Adrenal gland (tissue), 12 donors: ENCODE results near the gene NEURL4. TPM values are rescaled to one million over a fixed set of nuclear protein-coding genes. Genes with fewer than 3 reads are reported as not detected.

Experiments
- DNase-seq, 7 donors: peaks; one replicate each; pipeline ENCODE4 v3.0.0-alpha.2; 2019 to 2020
- H3K27ac ChIP-seq, 5 donors: fragments of 200-600 bp; sonication (generic) in 4 of 5; 1 replicate in 3 of 5; 2 replicates in 2 of 5; pipeline versions ENCODE4 v1.5.1 to v1.8.0; 2016 to 2020; ENCODE audit warnings: mild to moderate bottlenecking in 1 of 5
- H3K27me3 ChIP-seq: fragments of 200-600 bp; 2 replicates; pipeline ENCODE4 v1.8.0; 2021
- H3K36me3 ChIP-seq, 2 donors: fragments of 200-600 bp; replicated peaks in 1 of 2; 1 replicate in 1 of 2; 2 replicates in 1 of 2; pipeline versions ENCODE4 v1.5.1 to v1.8.0; 2018 to 2022
- H3K4me1 ChIP-seq, 2 donors: fragments of 200-600 bp; replicated peaks in 1 of 2; 1 replicate in 1 of 2; 2 replicates in 1 of 2; pipeline versions ENCODE4 v1.5.1 to v1.8.0; 2018 to 2021
- H3K4me3 ChIP-seq, 4 donors: fragments of 200-600 bp; sonication (generic) in 3 of 4; one replicate each; pipeline ENCODE4 v1.5.1; 2016 to 2018
- H3K9me3 ChIP-seq, 3 donors: fragments of 200-600 bp; sonication (generic) in 1 of 3; replicated peaks in 1 of 3; 1 replicate in 2 of 3; 2 replicates in 1 of 3; pipeline versions ENCODE4 v1.5.1 to v1.8.0; 2016 to 2021
- POLR2A ChIP-seq, 2 donors: fragments of 450-650 bp; IDR thresholded peaks; one replicate each; pipeline ENCODE4 v1.6.1; 2017; ENCODE audit warnings: antibody characterized with exemption in 2 of 2, mild to moderate bottlenecking in 2 of 2, moderate library complexity in 1 of 2
- WGBS, 4 donors: extraction: QIAGEN DNeasy Blood & Tissue Kit in 2 of 4; methylation state at CpG; one replicate each; pipeline versions ENCODE4 v1.1.5 to v1.1.7; 2013 to 2017; 5-methylcytosine and 5-hydroxymethylcytosine counted together
- intact Hi-C, 2 donors: fragments of 100-400 bp; cut with DNase I; formaldehyde crosslinking; loops; one replicate each; pipeline versions ENCODE4 v1.14.1 to v1.15.0; 2022 to 2023
- polyA plus RNA-seq, 3 donors: library from polyadenylated mRNA; stranded (reverse); fragments of 200-250 nt in 2 of 3; fragments of 350-450 nt in 1 of 3; fragmentation: Illumina TruSeq in 1 of 3; extraction: RNeasy Lipid Tissue Mini Kit (QIAGEN cat#74804) in 1 of 3; gene quantifications; one replicate each; pipeline ENCODE4 v1.2.3, GENCODE V29; 2013 to 2014
- total RNA-seq, 9 donors: library from RNA; depleted of rRNA in 4 of 9; stranded (reverse); fragments of >200 nt in 4 of 9; fragments of 120-200 nt in 1 of 9; fragmentation: NEBNext Ultra II Directional in 1 of 9; extraction: Animal tissue kit (Norgen Biotek cat#: 25700) in 1 of 9; gene quantifications; one replicate each; pipeline versions ENCODE4 v1.1.0 to v1.2.4, GENCODE V29; 2013 to 2023
- TF ChIP-seq, protein P1 (sequence below), 6 experiments: fragments of 450-650 bp in 4 of 6; fragments of 200-600 bp in 2 of 6; sonication (generic) in 1 of 6; IDR thresholded peaks; 1 replicate in 5 of 6; 2 replicates in 1 of 6; pipeline versions ENCODE4 v1.5.1 to v1.8.0; 2016 to 2021; ENCODE audit warnings: antibody characterized with exemption in 6 of 6, mild to moderate bottlenecking in 2 of 6, moderate library complexity in 1 of 6
- donor health status: healthy with polysubstance abuse.
- donor health status: Bipolar disorder and iron deficiency.
- donor health status: DM: yes; HTN: yes; CAD: no.
- donor health status: DM: no; HTN: no; CAD: no.
- donor health status: DM: no; HTN: no; CAD: no.
- donor health status: DM: yes; HTN: yes; CAD: no.

NEURL4 gene
- total and polyA plus RNA-seq, 12 donors: 8.7 to 111 (median 25.9) TPM

DNA sequence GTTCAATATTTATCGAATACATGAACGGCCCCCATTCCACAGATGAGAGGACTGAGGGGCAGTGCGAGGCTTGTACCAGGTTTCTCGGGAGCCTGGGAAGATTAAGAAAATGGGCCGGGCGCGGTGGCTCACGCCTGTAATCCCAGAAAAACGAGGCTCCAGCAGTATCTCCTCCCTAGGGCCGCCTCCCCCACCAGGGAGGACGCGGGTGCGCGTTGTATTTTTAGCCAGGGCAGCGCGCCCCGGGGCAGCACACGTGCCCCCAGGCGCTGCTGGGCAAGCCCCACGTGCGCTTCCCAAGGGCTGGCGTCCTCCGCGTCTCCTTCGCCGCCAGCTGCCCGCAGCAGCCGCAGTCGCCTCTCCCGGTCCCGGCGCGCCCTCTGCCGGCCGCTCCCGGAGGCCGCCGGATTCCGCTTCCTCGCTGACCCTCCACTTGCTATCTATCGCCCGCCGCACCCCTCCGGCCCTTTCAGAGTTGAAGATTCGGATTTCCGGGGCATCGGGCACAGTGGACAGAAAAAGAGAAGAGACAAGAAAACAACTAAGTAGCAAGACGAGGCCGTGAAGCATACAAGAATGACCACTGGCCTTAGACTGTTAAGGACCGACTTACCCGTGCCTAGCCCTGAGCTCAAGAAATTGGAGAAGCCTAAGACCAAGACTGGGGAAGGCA lies 32.8 kb downstream of the NEURL4 start:
- peak in 1 of 2 donors; percentile 9 for TF ChIP-seq POLR2A (IDR thresholded peaks at IDR 0.05)
- TF ChIP-seq, protein P1, sequence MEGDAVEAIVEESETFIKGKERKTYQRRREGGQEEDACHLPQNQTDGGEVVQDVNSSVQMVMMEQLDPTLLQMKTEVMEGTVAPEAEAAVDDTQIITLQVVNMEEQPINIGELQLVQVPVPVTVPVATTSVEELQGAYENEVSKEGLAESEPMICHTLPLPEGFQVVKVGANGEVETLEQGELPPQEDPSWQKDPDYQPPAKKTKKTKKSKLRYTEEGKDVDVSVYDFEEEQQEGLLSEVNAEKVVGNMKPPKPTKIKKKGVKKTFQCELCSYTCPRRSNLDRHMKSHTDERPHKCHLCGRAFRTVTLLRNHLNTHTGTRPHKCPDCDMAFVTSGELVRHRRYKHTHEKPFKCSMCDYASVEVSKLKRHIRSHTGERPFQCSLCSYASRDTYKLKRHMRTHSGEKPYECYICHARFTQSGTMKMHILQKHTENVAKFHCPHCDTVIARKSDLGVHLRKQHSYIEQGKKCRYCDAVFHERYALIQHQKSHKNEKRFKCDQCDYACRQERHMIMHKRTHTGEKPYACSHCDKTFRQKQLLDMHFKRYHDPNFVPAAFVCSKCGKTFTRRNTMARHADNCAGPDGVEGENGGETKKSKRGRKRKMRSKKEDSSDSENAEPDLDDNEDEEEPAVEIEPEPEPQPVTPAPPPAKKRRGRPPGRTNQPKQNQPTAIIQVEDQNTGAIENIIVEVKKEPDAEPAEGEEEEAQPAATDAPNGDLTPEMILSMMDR (IDR thresholded peaks at IDR 0.05): peak; percentile 71 to 98 (median 90)
- Histone ChIP-seq H3K9me3 (no peaks in the 10 kb centered on the region), H3K27me3 (peaks cover 10% of the 10 kb centered on the region), H3K4me1 (peaks cover 12 to 28% of the 10 kb centered on the region in 2 donors), H3K27ac (no peak overlapping the region), H3K4me3 (no peak overlapping the region), H3K36me3 (no peaks in the 10 kb centered on the region)
- WGBS, 4 donors: 3 to 14% (median 3%) methylated on average over 23 to 51 of the region's 51 CpGs
- peak; percentile 84 to 89 (median 87) for DNase-seq
- intact Hi-C loops: loop anchor here in 1 of 2 donors (2.0 to 10.0 kb wide), 2 partner anchors 16 to 242 kb away; partner anchors contain the start of gene SLC2A4

DNA sequence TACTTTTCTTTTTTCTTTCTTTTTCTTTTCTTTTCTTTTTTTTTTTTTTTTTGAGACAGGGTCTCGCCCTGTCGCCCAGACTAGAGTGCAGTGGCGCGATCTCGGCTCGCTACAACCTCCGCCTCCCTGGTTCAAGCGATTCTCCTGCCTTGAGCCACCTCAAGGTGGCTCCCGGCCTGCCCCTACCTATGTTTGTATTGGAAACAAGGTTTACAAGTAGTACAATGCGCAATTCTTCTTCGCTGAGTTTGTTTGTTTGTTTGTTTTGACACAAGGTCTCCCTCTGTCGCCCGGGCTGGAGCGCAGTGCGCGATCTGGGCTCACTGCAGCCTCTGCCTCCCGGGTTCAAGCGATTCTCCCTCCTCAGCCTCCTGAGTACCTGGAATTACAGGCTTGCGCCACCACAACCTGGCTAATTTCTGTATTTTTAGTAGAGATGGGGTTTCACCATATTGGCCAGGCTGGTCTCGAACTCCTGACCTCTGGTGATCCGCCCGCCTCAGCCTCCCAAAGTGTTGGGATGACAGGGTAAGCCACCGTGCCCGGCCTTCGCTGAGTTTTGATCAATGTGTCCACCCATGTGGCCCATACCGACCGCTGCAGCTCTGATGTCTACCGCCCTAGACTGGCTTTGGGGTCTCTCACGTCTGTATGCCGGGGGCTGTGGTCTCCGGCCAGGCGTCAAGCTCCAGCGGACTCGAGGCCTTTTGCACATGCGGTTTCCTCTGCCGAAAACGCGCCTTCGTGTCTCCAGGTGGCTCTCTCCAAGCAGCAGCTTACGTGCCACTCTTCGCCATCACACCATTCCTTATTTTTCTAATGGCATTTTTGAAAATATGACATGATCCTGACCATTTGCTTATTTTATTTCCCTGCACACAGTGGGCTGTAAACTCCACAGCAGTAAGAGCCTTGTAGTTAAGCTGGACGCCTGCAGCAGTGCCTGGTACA lies 33.6 kb downstream of the NEURL4 start:
- WGBS, 4 donors: 67 to 74% (median 71%) methylated on average over 41 to 42 of the region's 42 CpGs
- H3K27me3 ChIP-seq: peaks cover 10% of the 10 kb centered on the region
- intact Hi-C loops: loop anchor here in 1 of 2 donors (2.0 to 10.0 kb wide), 2 partner anchors 15 to 241 kb away; partner anchors contain the start of gene SLC2A4
- H3K4me1 ChIP-seq: peaks cover 12 to 28% of the 10 kb centered on the region in 2 donors
- H3K36me3 ChIP-seq: no peaks in the 10 kb centered on the region
- no peaks in the 10 kb centered on the region for H3K9me3 ChIP-seq
- DNase-seq: peak in 1 of 7 donors; percentile 33
- TF ChIP-seq, protein P1 (IDR thresholded peaks at IDR 0.05): no peak
- no peak for TF ChIP-seq POLR2A (IDR thresholded peaks at IDR 0.05)
- peak overlapping the region in 1 of 4 donors; percentile 28 for H3K4me3 ChIP-seq
- no peak overlapping the region for H3K27ac ChIP-seq

DNA sequence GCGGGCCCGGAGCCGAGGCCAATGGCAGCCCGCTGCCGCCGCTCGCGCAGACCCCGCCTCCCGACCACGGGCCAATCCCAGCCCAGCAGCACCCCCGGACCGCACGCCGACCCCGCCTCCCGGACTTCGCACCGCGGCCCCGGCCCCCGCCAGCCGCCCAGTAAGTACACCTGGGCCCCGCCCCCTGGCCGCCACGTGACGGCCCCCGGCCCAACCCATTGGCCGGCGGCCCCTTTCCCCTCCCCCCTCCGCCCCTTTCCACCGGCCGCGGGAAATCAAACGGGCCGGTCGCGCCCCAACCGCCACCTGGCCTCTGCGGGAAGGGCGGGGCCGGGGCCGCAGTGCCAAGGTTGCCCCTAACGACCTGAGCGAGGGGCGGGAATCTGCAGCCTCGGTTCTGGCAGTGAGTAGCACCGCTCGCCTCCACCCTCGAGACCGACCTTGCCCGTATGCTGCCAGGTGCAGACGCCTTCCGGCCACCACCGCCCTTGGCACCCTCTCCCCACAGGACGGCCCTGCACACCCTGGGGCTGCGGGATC lies 34.5 kb downstream of the NEURL4 start, which contains the start of gene YBX2:
Gene YBX2 (minus strand): TSS at position 26 of the 540 bp plus-strand sequence. CDS start 139 bp downstream, outside the sequence.
- peak in 6 of 7 donors; percentile 50 to 73 (median 57) for DNase-seq
- WGBS, 4 donors: 1 to 4% (median 3%) methylated on average over 9 to 57 of the region's 57 CpGs
- H3K27ac ChIP-seq: no peak within 1 kb of the TSS

More for the DNA sequence above, 34.5 kb downstream of the NEURL4 start, which contains the start of gene YBX2:
- Histone ChIP-seq H3K27me3 (peaks cover 16% of the 10 kb centered on the region), H3K9me3 (no peaks in the 10 kb centered on the region), H3K36me3 (no peaks in the 10 kb centered on the region), H3K4me3 (peak within 1 kb of the TSS in 1 of 4 donors; percentile 28), H3K4me1 (peaks cover 12 to 28% of the 10 kb centered on the region in 2 donors)
- intact Hi-C loops: loop anchor here in 1 of 2 donors (10.0 kb wide), 1 partner anchor 240 kb away; no protein-coding TSS in a partner anchor
- TF ChIP-seq POLR2A (IDR thresholded peaks at IDR 0.05): no peak
- TF ChIP-seq, protein P1 (IDR thresholded peaks at IDR 0.05): no peak
